ENCODE measurements around the gene GRIK2. TPM values are rescaled to one million over a fixed set of nuclear protein-coding genes. Genes with fewer than 3 reads are reported as not detected.

GRIK2 gene
- total RNA-seq, 1 experiment from 2014 or later: 0.07 TPM

GRCh38 chr6:101402622-101403031 is 9.1 kb downstream of the GRIK2 start:
- Histone ChIP-seq H3K4me3 (ENCODE audit: low read length) (no peak overlapping the region), H4K20me1 (ENCODE audit: insufficient read depth, low read depth, low read length) (no peaks in the 10 kb centered on the region), H3K4me2 (ENCODE audit: low read depth, low read length, poor library complexity, severe bottlenecking) (no peak overlapping the region), H3K79me2 (ENCODE audit: low read length) (no peaks in the 10 kb centered on the region), H3K9me2 (replicated peaks; ENCODE audit: insufficient read depth, low read length) (no peaks in the 10 kb centered on the region), H3K4me1 (ENCODE audit: low read length) (no peaks in the 10 kb centered on the region), H3K36me3 (ENCODE audit: insufficient read depth, low read length) (no peaks in the 10 kb centered on the region), H3K27me3 (ENCODE audit: low read length) (no peaks in the 10 kb centered on the region), H3K9ac (ENCODE audit: low read length) (no peak overlapping the region), H2AFZ (ENCODE audit: low read length) (no peak overlapping the region), H3K27ac (ENCODE audit: low read length) (no peak overlapping the region), H3K9me3 (ENCODE audit: low read length) (no peaks in the 10 kb centered on the region)
- DNase-seq: no peak

- H3K9me2 ChIP-seq (replicated peaks; ENCODE audit: insufficient read depth, low read length): no peaks in the 10 kb centered on the region
- H3K4me1 ChIP-seq (ENCODE audit: low read length): no peaks in the 10 kb centered on the region
- no peaks in the 10 kb centered on the region for H3K27me3 ChIP-seq (ENCODE audit: low read length)
- no peaks in the 10 kb centered on the region for H4K20me1 ChIP-seq (ENCODE audit: insufficient read depth, low read depth, low read length)
- no peak overlapping the region for H3K4me3 ChIP-seq (ENCODE audit: low read length)
- DNase-seq: no peak
- H3K9ac ChIP-seq (ENCODE audit: low read length): no peak overlapping the region
- no peaks in the 10 kb centered on the region for H3K9me3 ChIP-seq (ENCODE audit: low read length)
- no peaks in the 10 kb centered on the region for H3K36me3 ChIP-seq (ENCODE audit: insufficient read depth, low read length)
- H3K4me2 ChIP-seq (ENCODE audit: low read depth, low read length, poor library complexity, severe bottlenecking): no peak overlapping the region
- H2AFZ ChIP-seq (ENCODE audit: low read length): no peak overlapping the region
- H3K27ac ChIP-seq (ENCODE audit: low read length): no peak overlapping the region
- no peaks in the 10 kb centered on the region for H3K79me2 ChIP-seq (ENCODE audit: low read length)
These were observed 9.9 kb downstream of the GRIK2 start for GRCh38 chr6:101403216-101403945.

- H3K4me1 ChIP-seq (ENCODE audit: low read length): no peaks in the 10 kb centered on the region
- no peak overlapping the region for H3K9ac ChIP-seq (ENCODE audit: low read length)
- H3K36me3 ChIP-seq (ENCODE audit: insufficient read depth, low read length): no peaks in the 10 kb centered on the region
- H2AFZ ChIP-seq (ENCODE audit: low read length): no peak overlapping the region
- no peaks in the 10 kb centered on the region for H3K9me3 ChIP-seq (ENCODE audit: low read length)
- H4K20me1 ChIP-seq (ENCODE audit: insufficient read depth, low read depth, low read length): no peaks in the 10 kb centered on the region
- H3K27me3 ChIP-seq (ENCODE audit: low read length): no peaks in the 10 kb centered on the region
- no peaks in the 10 kb centered on the region for H3K79me2 ChIP-seq (ENCODE audit: low read length)
- no peak overlapping the region for H3K4me3 ChIP-seq (ENCODE audit: low read length)
- no peak overlapping the region for H3K27ac ChIP-seq (ENCODE audit: low read length)
- no peaks in the 10 kb centered on the region for H3K9me2 ChIP-seq (replicated peaks; ENCODE audit: insufficient read depth, low read length)
- DNase-seq: no peak
- no peak overlapping the region for H3K4me2 ChIP-seq (ENCODE audit: low read depth, low read length, poor library complexity, severe bottlenecking)
These were observed 11.3 kb downstream of the GRIK2 start for GRCh38 chr6:101404775-101405174.

- Histone ChIP-seq H4K20me1 (ENCODE audit: insufficient read depth, low read depth, low read length) (no peaks in the 10 kb centered on the region), H3K79me2 (ENCODE audit: low read length) (no peaks in the 10 kb centered on the region), H3K36me3 (ENCODE audit: insufficient read depth, low read length) (no peaks in the 10 kb centered on the region), H3K9me2 (replicated peaks; ENCODE audit: insufficient read depth, low read length) (no peaks in the 10 kb centered on the region), H3K4me2 (ENCODE audit: low read depth, low read length, poor library complexity, severe bottlenecking) (no peak overlapping the region), H3K27ac (ENCODE audit: low read length) (no peak overlapping the region), H3K27me3 (ENCODE audit: low read length) (no peaks in the 10 kb centered on the region), H3K4me3 (ENCODE audit: low read length) (no peak overlapping the region), H3K9ac (ENCODE audit: low read length) (no peak overlapping the region), H3K9me3 (ENCODE audit: low read length) (no peaks in the 10 kb centered on the region), H3K4me1 (ENCODE audit: low read length) (no peaks in the 10 kb centered on the region), H2AFZ (ENCODE audit: low read length) (no peak overlapping the region)
- no peak for DNase-seq
These were observed 20.3 kb downstream of the GRIK2 start for GRCh38 chr6:101413773-101414172.

- Histone ChIP-seq H3K79me2 (ENCODE audit: low read length) (no peaks in the 10 kb centered on the region), H3K9me3 (ENCODE audit: low read length) (no peaks in the 10 kb centered on the region), H4K20me1 (ENCODE audit: insufficient read depth, low read depth, low read length) (no peaks in the 10 kb centered on the region), H3K9me2 (replicated peaks; ENCODE audit: insufficient read depth, low read length) (no peaks in the 10 kb centered on the region), H3K9ac (ENCODE audit: low read length) (no peak overlapping the region), H3K27ac (ENCODE audit: low read length) (no peak overlapping the region), H3K4me1 (ENCODE audit: low read length) (no peaks in the 10 kb centered on the region), H3K4me3 (ENCODE audit: low read length) (no peak overlapping the region), H3K4me2 (ENCODE audit: low read depth, low read length, poor library complexity, severe bottlenecking) (no peak overlapping the region), H2AFZ (ENCODE audit: low read length) (no peak overlapping the region), H3K27me3 (ENCODE audit: low read length) (no peaks in the 10 kb centered on the region), H3K36me3 (ENCODE audit: insufficient read depth, low read length) (no peaks in the 10 kb centered on the region)
- no peak for DNase-seq
These were observed 24.4 kb downstream of the GRIK2 start for GRCh38 chr6:101417900-101418299.

DNA sequence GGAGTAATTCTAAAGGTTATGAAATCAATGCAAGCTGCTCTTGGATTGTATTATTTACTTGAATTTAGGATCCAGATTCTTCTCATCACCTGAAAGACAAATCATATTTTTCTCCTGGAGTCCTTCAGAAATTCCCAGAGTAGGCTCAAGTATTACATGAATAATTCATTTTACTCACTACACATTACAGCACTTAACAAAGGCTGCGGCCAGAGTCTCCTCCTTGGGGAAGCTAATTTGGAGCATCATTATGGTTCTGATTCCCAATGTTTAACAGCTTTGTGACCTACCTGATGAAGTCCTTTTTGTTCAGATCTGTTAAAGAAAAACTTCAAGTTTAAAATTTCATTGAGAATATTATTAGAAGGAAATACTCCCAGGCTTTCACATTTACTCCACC is 28.7 kb downstream of the GRIK2 start:
- no peaks in the 10 kb centered on the region for H3K4me1 ChIP-seq (ENCODE audit: low read length)
- H3K4me2 ChIP-seq (ENCODE audit: low read depth, low read length, poor library complexity, severe bottlenecking): no peak overlapping the region
- H3K9me3 ChIP-seq (ENCODE audit: low read length): no peaks in the 10 kb centered on the region
- H3K9ac ChIP-seq (ENCODE audit: low read length): no peak overlapping the region
- no peaks in the 10 kb centered on the region for H3K36me3 ChIP-seq (ENCODE audit: insufficient read depth, low read length)
- no peak overlapping the region for H3K27ac ChIP-seq (ENCODE audit: low read length)
- no peaks in the 10 kb centered on the region for H4K20me1 ChIP-seq (ENCODE audit: insufficient read depth, low read depth, low read length)
- DNase-seq: no peak
- H2AFZ ChIP-seq (ENCODE audit: low read length): no peak overlapping the region
- no peaks in the 10 kb centered on the region for H3K9me2 ChIP-seq (replicated peaks; ENCODE audit: insufficient read depth, low read length)
- H3K4me3 ChIP-seq (ENCODE audit: low read length): no peak overlapping the region
- no peaks in the 10 kb centered on the region for H3K79me2 ChIP-seq (ENCODE audit: low read length)
- H3K27me3 ChIP-seq (ENCODE audit: low read length): no peaks in the 10 kb centered on the region

DNA sequence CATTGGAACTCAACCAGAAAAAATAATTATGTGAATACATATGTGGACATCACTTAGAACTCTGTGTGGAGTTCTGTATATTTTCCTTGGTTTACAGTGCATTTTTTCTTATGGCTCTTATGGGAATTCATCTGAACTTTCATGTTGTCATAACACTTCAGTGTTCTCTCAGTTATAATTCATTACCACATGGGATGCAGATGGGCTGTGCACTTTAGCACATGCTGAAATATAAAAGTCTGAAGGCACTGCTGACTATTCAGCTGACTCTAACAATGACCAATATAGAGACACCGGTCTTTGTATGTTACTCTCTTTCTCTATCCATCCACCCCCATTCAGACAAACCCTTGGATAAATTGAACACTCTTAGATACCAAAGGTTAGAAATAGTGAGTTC is 29.3 kb downstream of the GRIK2 start:
- Histone ChIP-seq H2AFZ (ENCODE audit: low read length) (no peak overlapping the region), H3K9me2 (replicated peaks; ENCODE audit: insufficient read depth, low read length) (no peaks in the 10 kb centered on the region), H3K27me3 (ENCODE audit: low read length) (no peaks in the 10 kb centered on the region), H3K9me3 (ENCODE audit: low read length) (no peaks in the 10 kb centered on the region), H3K9ac (ENCODE audit: low read length) (no peak overlapping the region), H4K20me1 (ENCODE audit: insufficient read depth, low read depth, low read length) (no peaks in the 10 kb centered on the region), H3K36me3 (ENCODE audit: insufficient read depth, low read length) (no peaks in the 10 kb centered on the region), H3K4me3 (ENCODE audit: low read length) (no peak overlapping the region), H3K27ac (ENCODE audit: low read length) (no peak overlapping the region), H3K4me2 (ENCODE audit: low read depth, low read length, poor library complexity, severe bottlenecking) (no peak overlapping the region), H3K4me1 (ENCODE audit: low read length) (no peaks in the 10 kb centered on the region), H3K79me2 (ENCODE audit: low read length) (no peaks in the 10 kb centered on the region)
- no peak for DNase-seq

DNA sequence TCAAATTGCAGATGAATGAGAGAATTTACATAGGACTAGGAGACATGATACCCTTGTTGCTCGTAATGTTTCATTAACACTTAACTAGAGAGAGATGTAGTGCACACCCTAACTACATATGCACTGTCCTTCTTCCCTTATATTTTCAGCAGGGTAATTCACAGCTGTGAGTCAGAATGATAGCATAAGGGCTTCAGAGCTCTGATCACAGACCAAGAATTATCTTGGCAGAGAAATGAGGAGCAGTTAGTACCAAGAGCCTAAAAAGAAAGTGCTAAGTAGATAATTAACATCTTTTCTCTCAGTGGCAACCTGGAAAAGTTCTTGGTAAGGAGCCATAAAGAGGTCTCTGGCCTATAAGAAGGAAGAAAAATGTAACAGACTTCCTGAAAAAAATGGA is 35.8 kb downstream of the GRIK2 start:
- no peak overlapping the region for H3K27ac ChIP-seq (ENCODE audit: low read length)
- no peak overlapping the region for H3K4me2 ChIP-seq (ENCODE audit: low read depth, low read length, poor library complexity, severe bottlenecking)
- H3K4me3 ChIP-seq (ENCODE audit: low read length): no peak overlapping the region
- no peaks in the 10 kb centered on the region for H4K20me1 ChIP-seq (ENCODE audit: insufficient read depth, low read depth, low read length)
- no peaks in the 10 kb centered on the region for H3K9me3 ChIP-seq (ENCODE audit: low read length)
- no peaks in the 10 kb centered on the region for H3K36me3 ChIP-seq (ENCODE audit: insufficient read depth, low read length)
- H3K9me2 ChIP-seq (replicated peaks; ENCODE audit: insufficient read depth, low read length): no peaks in the 10 kb centered on the region
- no peaks in the 10 kb centered on the region for H3K79me2 ChIP-seq (ENCODE audit: low read length)
- no peaks in the 10 kb centered on the region for H3K27me3 ChIP-seq (ENCODE audit: low read length)
- no peak overlapping the region for H2AFZ ChIP-seq (ENCODE audit: low read length)
- DNase-seq: no peak
- H3K4me1 ChIP-seq (ENCODE audit: low read length): no peaks in the 10 kb centered on the region
- H3K9ac ChIP-seq (ENCODE audit: low read length): no peak overlapping the region
